Prostate gland (tissue), 2 donors: ENCODE data around the gene PUM2.

Source experiments
- POLR2A ChIP-seq: fragments of 450-650 bp; IDR thresholded peaks from one replicate; pipeline ENCODE4 v1.6.1; 2016; ENCODE audit warnings: antibody characterized with exemption, mild to moderate bottlenecking
- POLR2AphosphoS5 ChIP-seq: sonication (generic); formaldehyde crosslinking; IDR thresholded peaks from one replicate; pipeline ENCODE4 v1.6.1; 2017; ENCODE audit warnings: antibody characterized with exemption
- TF ChIP-seq, protein P1 (sequence below), 4 experiments: fragments of 200-600 bp in 2 of 4; fragments of 450-650 bp in 2 of 4; sonication (generic) in 2 of 4; IDR thresholded peaks; 1 replicate in 3 of 4; 2 replicates in 1 of 4; pipeline ENCODE4 v1.5.1; 2016 to 2019; ENCODE audit warnings: antibody characterized with exemption in 4 of 4, mild to moderate bottlenecking in 2 of 4, moderate library complexity in 2 of 4

DNA sequence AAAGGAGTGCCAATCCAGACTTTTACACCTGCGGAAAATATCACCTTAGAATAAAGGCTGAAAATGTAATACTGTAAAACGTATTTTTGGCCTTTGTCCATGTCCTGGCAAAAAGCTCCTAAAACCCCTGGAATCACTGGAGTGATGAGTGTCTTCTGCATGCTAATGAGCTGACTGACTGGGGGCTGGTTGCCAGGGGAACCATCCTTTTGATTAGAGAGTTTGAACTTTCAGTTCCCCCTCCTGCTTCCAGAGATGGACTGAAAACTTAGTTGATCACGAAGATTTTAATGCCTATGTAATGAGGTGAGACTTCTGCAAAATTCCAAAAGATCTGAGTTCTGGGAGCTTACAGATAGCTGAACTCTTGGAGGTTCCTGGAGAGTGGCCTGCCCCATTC, 20.5 kb downstream of the PUM2 start:
- no peak for TF ChIP-seq POLR2A
- TF ChIP-seq, protein P1, sequence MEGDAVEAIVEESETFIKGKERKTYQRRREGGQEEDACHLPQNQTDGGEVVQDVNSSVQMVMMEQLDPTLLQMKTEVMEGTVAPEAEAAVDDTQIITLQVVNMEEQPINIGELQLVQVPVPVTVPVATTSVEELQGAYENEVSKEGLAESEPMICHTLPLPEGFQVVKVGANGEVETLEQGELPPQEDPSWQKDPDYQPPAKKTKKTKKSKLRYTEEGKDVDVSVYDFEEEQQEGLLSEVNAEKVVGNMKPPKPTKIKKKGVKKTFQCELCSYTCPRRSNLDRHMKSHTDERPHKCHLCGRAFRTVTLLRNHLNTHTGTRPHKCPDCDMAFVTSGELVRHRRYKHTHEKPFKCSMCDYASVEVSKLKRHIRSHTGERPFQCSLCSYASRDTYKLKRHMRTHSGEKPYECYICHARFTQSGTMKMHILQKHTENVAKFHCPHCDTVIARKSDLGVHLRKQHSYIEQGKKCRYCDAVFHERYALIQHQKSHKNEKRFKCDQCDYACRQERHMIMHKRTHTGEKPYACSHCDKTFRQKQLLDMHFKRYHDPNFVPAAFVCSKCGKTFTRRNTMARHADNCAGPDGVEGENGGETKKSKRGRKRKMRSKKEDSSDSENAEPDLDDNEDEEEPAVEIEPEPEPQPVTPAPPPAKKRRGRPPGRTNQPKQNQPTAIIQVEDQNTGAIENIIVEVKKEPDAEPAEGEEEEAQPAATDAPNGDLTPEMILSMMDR (IDR thresholded peaks at IDR 0.05): no peak
- no peak for TF ChIP-seq POLR2AphosphoS5
